A549 (cell line): ENCODE measurements around the gene RTN4R.

Source experiments
- EP300 ChIP-seq, 2 experiments: fragments of >200 bp; sonication (Bioruptor Twin); formaldehyde crosslinking; IDR thresholded peaks; 2 replicates in 1 of 2; 3 replicates in 1 of 2; pipeline ENCODE4 v1.6.1; 2016 to 2017
- ESRRA ChIP-seq: fragments of 150-350 bp; IDR thresholded peaks from 2 replicates; pipeline ENCODE4 v1.6.1; 2014; ENCODE audit warnings: mild to moderate bottlenecking, low read length, borderline replicate concordance
- HDAC2 ChIP-seq: fragments of 200-600 bp; sonication (generic); IDR thresholded peaks from 2 replicates; pipeline ENCODE4 v1.6.1; 2016
- HOXA7 ChIP-seq: fragments of 250-450 bp; sonication (Bioruptor Pico); IDR thresholded peaks from 2 replicates; pipeline ENCODE4 v1.5.0; 2020; ENCODE audit warnings: mild to moderate bottlenecking, moderate library complexity
- JUN ChIP-seq, 2 experiments: fragments of >200 bp; sonication (Bioruptor Twin); formaldehyde crosslinking; IDR thresholded peaks; 2 replicates in 1 of 2; 3 replicates in 1 of 2; pipeline ENCODE4 v1.6.1; 2016 to 2017
- POLR2A ChIP-seq: IDR thresholded peaks from 2 replicates; pipeline ENCODE4 v1.6.1; 2012; ENCODE audit warnings: mild to moderate bottlenecking, low read length
- RCOR1 ChIP-seq: fragments of 150-350 bp; IDR thresholded peaks from 2 replicates; pipeline ENCODE4 v1.6.1; 2014; ENCODE audit warnings: antibody characterized with exemption, low read length, low read depth
- RFX5 ChIP-seq: fragments of 450-650 bp; IDR thresholded peaks from 2 replicates; pipeline ENCODE4 v1.7.1; 2014; ENCODE audit warnings: antibody characterized with exemption, mild to moderate bottlenecking, moderate library complexity
- TP53 ChIP-seq: fragments of 250-450 bp; sonication (Bioruptor Pico); IDR thresholded peaks from 2 replicates; pipeline ENCODE4 v1.5.0; 2021; ENCODE audit warnings: mild to moderate bottlenecking, moderate library complexity
- TF ChIP-seq, protein P1 (sequence below): fragments of 150-350 bp; IDR thresholded peaks from 2 replicates; pipeline ENCODE4 v1.6.1; 2014; ENCODE audit warnings: low read depth, mild to moderate bottlenecking, low read length
- TF ChIP-seq, protein P2 (sequence below): fragments of 450-650 bp; IDR thresholded peaks from 2 replicates; pipeline ENCODE4 v1.6.1; 2014; ENCODE audit warnings: antibody characterized with exemption
- TF ChIP-seq, protein P3 (sequence below): fragments of >200 bp; sonication (Bioruptor Twin); formaldehyde crosslinking; IDR thresholded peaks from 3 replicates; pipeline ENCODE4 v1.5.1; 2016
- TF ChIP-seq, protein P4 (sequence below): IDR thresholded peaks from 2 replicates; pipeline ENCODE4 v1.6.1; 2012

DNA sequence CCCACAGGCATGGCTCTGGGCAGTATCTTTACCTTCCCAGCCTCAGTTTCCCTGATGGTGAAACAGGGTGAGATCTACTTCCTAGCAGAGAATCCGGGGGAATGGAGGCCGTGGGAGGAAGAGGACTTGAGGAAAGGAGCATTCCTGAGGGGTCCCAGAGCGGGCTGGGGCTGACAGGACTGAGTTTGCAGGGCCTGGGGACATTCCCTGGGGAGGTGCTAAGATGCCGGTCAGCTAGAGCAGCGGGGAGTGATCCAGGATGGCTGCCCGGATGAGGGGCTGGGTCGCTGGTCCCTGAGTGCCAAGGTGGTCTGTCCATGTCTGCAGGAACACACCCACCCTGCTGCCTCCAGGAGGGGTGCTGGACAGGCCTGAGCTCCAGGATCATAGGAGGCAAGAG is 8.3 kb upstream of the RTN4R start:
- TF ChIP-seq, protein P1, sequence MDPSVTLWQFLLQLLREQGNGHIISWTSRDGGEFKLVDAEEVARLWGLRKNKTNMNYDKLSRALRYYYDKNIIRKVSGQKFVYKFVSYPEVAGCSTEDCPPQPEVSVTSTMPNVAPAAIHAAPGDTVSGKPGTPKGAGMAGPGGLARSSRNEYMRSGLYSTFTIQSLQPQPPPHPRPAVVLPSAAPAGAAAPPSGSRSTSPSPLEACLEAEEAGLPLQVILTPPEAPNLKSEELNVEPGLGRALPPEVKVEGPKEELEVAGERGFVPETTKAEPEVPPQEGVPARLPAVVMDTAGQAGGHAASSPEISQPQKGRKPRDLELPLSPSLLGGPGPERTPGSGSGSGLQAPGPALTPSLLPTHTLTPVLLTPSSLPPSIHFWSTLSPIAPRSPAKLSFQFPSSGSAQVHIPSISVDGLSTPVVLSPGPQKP, result no peak
- TF ChIP-seq, protein P2, sequence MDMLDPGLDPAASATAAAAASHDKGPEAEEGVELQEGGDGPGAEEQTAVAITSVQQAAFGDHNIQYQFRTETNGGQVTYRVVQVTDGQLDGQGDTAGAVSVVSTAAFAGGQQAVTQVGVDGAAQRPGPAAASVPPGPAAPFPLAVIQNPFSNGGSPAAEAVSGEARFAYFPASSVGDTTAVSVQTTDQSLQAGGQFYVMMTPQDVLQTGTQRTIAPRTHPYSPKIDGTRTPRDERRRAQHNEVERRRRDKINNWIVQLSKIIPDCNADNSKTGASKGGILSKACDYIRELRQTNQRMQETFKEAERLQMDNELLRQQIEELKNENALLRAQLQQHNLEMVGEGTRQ, result no peak
- TF ChIP-seq, protein P3, sequence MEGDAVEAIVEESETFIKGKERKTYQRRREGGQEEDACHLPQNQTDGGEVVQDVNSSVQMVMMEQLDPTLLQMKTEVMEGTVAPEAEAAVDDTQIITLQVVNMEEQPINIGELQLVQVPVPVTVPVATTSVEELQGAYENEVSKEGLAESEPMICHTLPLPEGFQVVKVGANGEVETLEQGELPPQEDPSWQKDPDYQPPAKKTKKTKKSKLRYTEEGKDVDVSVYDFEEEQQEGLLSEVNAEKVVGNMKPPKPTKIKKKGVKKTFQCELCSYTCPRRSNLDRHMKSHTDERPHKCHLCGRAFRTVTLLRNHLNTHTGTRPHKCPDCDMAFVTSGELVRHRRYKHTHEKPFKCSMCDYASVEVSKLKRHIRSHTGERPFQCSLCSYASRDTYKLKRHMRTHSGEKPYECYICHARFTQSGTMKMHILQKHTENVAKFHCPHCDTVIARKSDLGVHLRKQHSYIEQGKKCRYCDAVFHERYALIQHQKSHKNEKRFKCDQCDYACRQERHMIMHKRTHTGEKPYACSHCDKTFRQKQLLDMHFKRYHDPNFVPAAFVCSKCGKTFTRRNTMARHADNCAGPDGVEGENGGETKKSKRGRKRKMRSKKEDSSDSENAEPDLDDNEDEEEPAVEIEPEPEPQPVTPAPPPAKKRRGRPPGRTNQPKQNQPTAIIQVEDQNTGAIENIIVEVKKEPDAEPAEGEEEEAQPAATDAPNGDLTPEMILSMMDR, result no peak
- TF ChIP-seq EP300 (IDR thresholded peaks at IDR 0.05), result no peak
- no peak for TF ChIP-seq HDAC2
- TF ChIP-seq HOXA7, result no peak
- no peak for TF ChIP-seq JUN (IDR thresholded peaks at IDR 0.05)
- TF ChIP-seq, protein P4, sequence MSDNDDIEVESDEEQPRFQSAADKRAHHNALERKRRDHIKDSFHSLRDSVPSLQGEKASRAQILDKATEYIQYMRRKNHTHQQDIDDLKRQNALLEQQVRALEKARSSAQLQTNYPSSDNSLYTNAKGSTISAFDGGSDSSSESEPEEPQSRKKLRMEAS, result no peak
- no peak for TF ChIP-seq POLR2A
- no peak for TF ChIP-seq TP53 (CRISPR knock-in tag)
- no peak for TF ChIP-seq RFX5
- TF ChIP-seq RCOR1, result no peak
- no peak for TF ChIP-seq ESRRA
